MM.1S (cell line): Measurements from ENCODE around the gene SLC30A1.

ENCODE experiments used
- DNase-seq: peaks from one replicate; pipeline ENCODE4 v3.0.0-alpha.2; 2015
- H2AFZ ChIP-seq: fragments of 300-600 bp; sonication (generic); 2 replicates; pipeline ENCODE4 v1.6.0; 2016; ENCODE audit warnings: antibody characterized with exemption, low read length
- H3F3A ChIP-seq: fragments of 300-600 bp; sonication (generic); 2 replicates; pipeline ENCODE4 v1.6.1; 2016; ENCODE audit warnings: mild to moderate bottlenecking, antibody characterized with exemption, low read length, moderate library complexity, mixed read lengths; ENCODE audit not compliant: insufficient read depth
- H3K27ac ChIP-seq: fragments of 300-600 bp; sonication (generic); 2 replicates; pipeline ENCODE4 v1.5.1; 2016; ENCODE audit warnings: mild to moderate bottlenecking, low read length
- H3K27me3 ChIP-seq: fragments of 300-600 bp; sonication (generic); replicated peaks from 2 replicates; pipeline ENCODE4 v1.6.0; 2016; ENCODE audit warnings: low read length; ENCODE audit not compliant: insufficient read depth
- H3K36me3 ChIP-seq: fragments of 300-600 bp; sonication (generic); replicated peaks from 2 replicates; pipeline ENCODE4 v1.6.1; 2016; ENCODE audit warnings: mild to moderate bottlenecking, low read length, mixed read lengths; ENCODE audit not compliant: insufficient read depth
- H3K4me1 ChIP-seq: fragments of 300-600 bp; sonication (generic); 2 replicates; pipeline ENCODE4 v1.6.1; 2016; ENCODE audit warnings: low read length, mixed read lengths
- H3K4me2 ChIP-seq: fragments of 300-600 bp; sonication (generic); 2 replicates; pipeline ENCODE4 v1.6.0; 2016; ENCODE audit warnings: low read depth, low read length
- H3K4me3 ChIP-seq: fragments of 300-600 bp; sonication (generic); 2 replicates; pipeline ENCODE4 v1.5.1; 2016; ENCODE audit warnings: low read length, mixed read lengths
- H3K79me2 ChIP-seq: fragments of 300-600 bp; sonication (generic); 2 replicates; pipeline ENCODE4 v1.6.1; 2016; ENCODE audit warnings: mixed run types, low read length, mixed read lengths
- H3K9ac ChIP-seq: fragments of 300-600 bp; sonication (generic); 2 replicates; pipeline ENCODE4 v1.6.1; 2016; ENCODE audit warnings: low read length, mixed read lengths
- H3K9me2 ChIP-seq: fragments of 300-600 bp; sonication (generic); replicated peaks from 2 replicates; pipeline ENCODE4 v1.6.1; 2016; ENCODE audit warnings: mild to moderate bottlenecking, low read length, mixed read lengths; ENCODE audit not compliant: insufficient read depth
- H3K9me3 ChIP-seq: fragments of 300-600 bp; sonication (generic); replicated peaks from 2 replicates; pipeline ENCODE4 v1.6.1; 2016; ENCODE audit warnings: mild to moderate bottlenecking, low read length, mixed read lengths; ENCODE audit not compliant: insufficient read depth
- H4K20me1 ChIP-seq: fragments of 300-600 bp; sonication (generic); 2 replicates; pipeline ENCODE4 v1.6.1; 2016; ENCODE audit warnings: mild to moderate bottlenecking, low read length, moderate library complexity, mixed read lengths; ENCODE audit not compliant: insufficient read depth
- CTCF ChIP-seq: fragments of 300-600 bp; sonication (generic); IDR thresholded peaks from 2 replicates; pipeline ENCODE4 v1.5.1; 2016; ENCODE audit warnings: antibody characterized with exemption, low read length, mixed read lengths
- EZH2 ChIP-seq: fragments of 300-600 bp; sonication (generic); optimal IDR thresholded peaks from 2 replicates; pipeline ENCODE3; 2017; ENCODE audit warnings: low read depth, mild to moderate bottlenecking, antibody characterized with exemption, low read length, mixed read lengths
- EZH2phosphoT487 ChIP-seq: fragments of 300-600 bp; sonication (generic); IDR thresholded peaks from 2 replicates; pipeline ENCODE4 v1.6.1; 2018; ENCODE audit warnings: antibody characterized with exemption, low read length

The SLC30A1 gene

GRCh38 chr1:211548321-211549091 lies 30.5 kb downstream of the SLC30A1 start:
- H4K20me1 ChIP-seq = no peaks in the 10 kb centered on the region
- no peaks in the 10 kb centered on the region for H3F3A ChIP-seq
- H3K27ac ChIP-seq = no peak overlapping the region
- no peaks in the 10 kb centered on the region for H3K9me2 ChIP-seq
- no peak overlapping the region for H2AFZ ChIP-seq
- H3K4me1 ChIP-seq = no peaks in the 10 kb centered on the region
- no peak for DNase-seq
- H3K4me2 ChIP-seq = no peak overlapping the region
- H3K9ac ChIP-seq = no peak overlapping the region
- H3K79me2 ChIP-seq = no peaks in the 10 kb centered on the region
- no peaks in the 10 kb centered on the region for H3K9me3 ChIP-seq
- TF ChIP-seq EZH2 (no peak), EZH2phosphoT487 (no peak), CTCF (no peak)
- no peak overlapping the region for H3K4me3 ChIP-seq
- H3K36me3 ChIP-seq = no peaks in the 10 kb centered on the region
- H3K27me3 ChIP-seq = no peaks in the 10 kb centered on the region

GRCh38 chr1:211547710-211548109 lies 31.3 kb downstream of the SLC30A1 start:
- Histone ChIP-seq H3K9me2 (no peaks in the 10 kb centered on the region), H2AFZ (no peak overlapping the region), H3K36me3 (no peaks in the 10 kb centered on the region), H3K79me2 (no peaks in the 10 kb centered on the region), H3F3A (no peaks in the 10 kb centered on the region), H3K9ac (no peak overlapping the region), H3K4me3 (no peak overlapping the region), H3K27ac (no peak overlapping the region), H3K4me1 (0 out of 2 replicates have a peak, but pooled peaks cover 3% of the 10 kb centered on the region), H3K27me3 (no peaks in the 10 kb centered on the region), H3K9me3 (no peaks in the 10 kb centered on the region), H4K20me1 (no peaks in the 10 kb centered on the region), H3K4me2 (no peak overlapping the region)
- no peak for TF ChIP-seq CTCF
- TF ChIP-seq EZH2 = no peak
- TF ChIP-seq EZH2phosphoT487 = no peak
- DNase-seq = no peak

GRCh38 chr1:211546543-211546942 lies 32.4 kb downstream of the SLC30A1 start:
- Histone ChIP-seq H3K79me2 (no peaks in the 10 kb centered on the region), H3K27me3 (no peaks in the 10 kb centered on the region), H3F3A (no peaks in the 10 kb centered on the region), H4K20me1 (no peaks in the 10 kb centered on the region), H3K9ac (no peak overlapping the region), H3K9me2 (no peaks in the 10 kb centered on the region), H2AFZ (no peak overlapping the region), H3K4me1 (0 out of 2 replicates have a peak, but pooled peaks cover 5% of the 10 kb centered on the region), H3K4me2 (no peak overlapping the region), H3K36me3 (no peaks in the 10 kb centered on the region), H3K9me3 (no peaks in the 10 kb centered on the region), H3K27ac (no peak overlapping the region), H3K4me3 (no peak overlapping the region)
- TF ChIP-seq CTCF = no peak
- TF ChIP-seq EZH2phosphoT487 = no peak
- TF ChIP-seq EZH2 = no peak
- no peak for DNase-seq
